Peyer's patch (tissue), 4 donors: ENCODE measurements around the gene ZIC5. TPM values are rescaled to one million over a fixed set of nuclear protein-coding genes. Genes with fewer than 3 reads are reported as not detected.

Experiments used
- DNase-seq, 3 donors: peaks; one replicate each; pipeline ENCODE4 v3.0.0-alpha.2; 2017 to 2019
- H3K27ac ChIP-seq, 4 donors: fragments of 200-600 bp; sonication (generic); one replicate each; pipeline ENCODE4 v1.5.1; 2016 to 2019
- H3K27me3 ChIP-seq, 2 donors: fragments of 200-600 bp; sonication (generic); one replicate each; pipeline ENCODE4 v1.5.1; 2019
- H3K36me3 ChIP-seq, 3 donors: fragments of 200-600 bp; sonication (generic); one replicate each; pipeline ENCODE4 v1.5.1; 2016 to 2019
- H3K4me1 ChIP-seq, 4 donors: fragments of 200-600 bp; sonication (generic); one replicate each; pipeline ENCODE4 v1.5.1; 2016 to 2019
- H3K4me3 ChIP-seq, 4 donors: fragments of 200-600 bp; sonication (generic); 1 replicate in 3 of 4; 2 replicates in 1 of 4; pipeline ENCODE4 v1.5.1; 2016 to 2019; ENCODE audit warnings: mild to moderate bottlenecking in 1 of 4
- H3K9me3 ChIP-seq, 4 donors: fragments of 200-600 bp; sonication (generic); one replicate each; pipeline ENCODE4 v1.5.1; 2016 to 2019; ENCODE audit warnings: mild to moderate bottlenecking in 1 of 4
- POLR2A ChIP-seq, 2 donors: fragments of 450-650 bp; IDR thresholded peaks; one replicate each; pipeline ENCODE4 v1.5.1; 2017; ENCODE audit warnings: antibody characterized with exemption in 2 of 2, mild to moderate bottlenecking in 2 of 2, moderate library complexity in 2 of 2
- total RNA-seq, 4 donors: library from RNA; depleted of rRNA; stranded (reverse); fragments of >200 nt; gene quantifications; one replicate each; pipeline ENCODE4 v1.1.0, GENCODE V29; 2016
- TF ChIP-seq, protein P1 (sequence below), 6 experiments: fragments of 450-650 bp in 4 of 6; fragments of 200-600 bp in 2 of 6; sonication (generic) in 1 of 6; IDR thresholded peaks; one replicate each; pipeline ENCODE4 v1.5.1; 2017 to 2019; ENCODE audit warnings: antibody characterized with exemption in 6 of 6, mild to moderate bottlenecking in 3 of 6, moderate library complexity in 1 of 6

The ZIC5 gene
- total RNA-seq, 4 donors from 2014 or later: not detected

DNA sequence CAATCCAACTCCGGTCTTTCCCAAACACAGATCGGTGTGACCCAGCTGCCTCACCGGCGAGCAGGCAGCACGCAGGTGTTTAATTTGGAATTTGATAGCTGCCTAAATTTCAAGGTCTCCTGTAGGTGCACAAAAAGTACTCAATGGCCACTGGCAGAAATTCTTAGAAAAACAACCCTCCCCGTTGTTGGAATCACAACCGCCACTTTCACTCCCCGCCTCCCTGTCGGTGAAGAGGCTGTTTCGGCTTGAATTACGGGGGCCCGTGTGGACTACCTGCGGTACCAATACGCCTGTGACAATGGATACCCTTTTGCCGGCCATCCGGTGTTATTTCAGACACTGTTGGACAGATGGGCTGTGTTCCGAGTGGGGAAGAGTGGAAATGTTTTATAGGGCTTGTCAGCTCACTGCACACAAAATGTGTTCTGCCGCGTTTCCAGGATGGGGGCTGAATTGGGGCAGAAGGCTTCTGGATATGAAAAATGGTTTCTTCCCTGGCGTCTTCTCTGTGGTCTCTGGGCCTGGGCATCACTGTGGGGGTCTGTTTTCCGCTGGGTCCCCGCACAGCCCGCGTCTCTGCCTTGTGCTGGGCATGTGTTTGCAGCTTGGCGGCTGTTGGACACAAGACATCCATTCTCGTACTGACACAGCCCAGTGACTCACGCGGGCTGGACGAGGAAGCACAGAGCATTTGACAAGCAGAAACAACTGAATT, 45.4 kb downstream of the ZIC5 start:
- TF ChIP-seq, protein P1, sequence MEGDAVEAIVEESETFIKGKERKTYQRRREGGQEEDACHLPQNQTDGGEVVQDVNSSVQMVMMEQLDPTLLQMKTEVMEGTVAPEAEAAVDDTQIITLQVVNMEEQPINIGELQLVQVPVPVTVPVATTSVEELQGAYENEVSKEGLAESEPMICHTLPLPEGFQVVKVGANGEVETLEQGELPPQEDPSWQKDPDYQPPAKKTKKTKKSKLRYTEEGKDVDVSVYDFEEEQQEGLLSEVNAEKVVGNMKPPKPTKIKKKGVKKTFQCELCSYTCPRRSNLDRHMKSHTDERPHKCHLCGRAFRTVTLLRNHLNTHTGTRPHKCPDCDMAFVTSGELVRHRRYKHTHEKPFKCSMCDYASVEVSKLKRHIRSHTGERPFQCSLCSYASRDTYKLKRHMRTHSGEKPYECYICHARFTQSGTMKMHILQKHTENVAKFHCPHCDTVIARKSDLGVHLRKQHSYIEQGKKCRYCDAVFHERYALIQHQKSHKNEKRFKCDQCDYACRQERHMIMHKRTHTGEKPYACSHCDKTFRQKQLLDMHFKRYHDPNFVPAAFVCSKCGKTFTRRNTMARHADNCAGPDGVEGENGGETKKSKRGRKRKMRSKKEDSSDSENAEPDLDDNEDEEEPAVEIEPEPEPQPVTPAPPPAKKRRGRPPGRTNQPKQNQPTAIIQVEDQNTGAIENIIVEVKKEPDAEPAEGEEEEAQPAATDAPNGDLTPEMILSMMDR (IDR thresholded peaks at IDR 0.05): no peak
- TF ChIP-seq POLR2A (IDR thresholded peaks at IDR 0.05): no peak
- H3K36me3 ChIP-seq: no peaks in the 10 kb centered on the region
- no peaks in the 10 kb centered on the region for H3K4me1 ChIP-seq
- peak overlapping the region in 2 of 4 donors; percentile 31 to 38 for H3K4me3 ChIP-seq
- H3K9me3 ChIP-seq: no peaks in the 10 kb centered on the region
- no peak overlapping the region for H3K27ac ChIP-seq
- peak in 2 of 3 donors; percentile 54 to 70 for DNase-seq
- H3K27me3 ChIP-seq: no peaks in the 10 kb centered on the region

DNA sequence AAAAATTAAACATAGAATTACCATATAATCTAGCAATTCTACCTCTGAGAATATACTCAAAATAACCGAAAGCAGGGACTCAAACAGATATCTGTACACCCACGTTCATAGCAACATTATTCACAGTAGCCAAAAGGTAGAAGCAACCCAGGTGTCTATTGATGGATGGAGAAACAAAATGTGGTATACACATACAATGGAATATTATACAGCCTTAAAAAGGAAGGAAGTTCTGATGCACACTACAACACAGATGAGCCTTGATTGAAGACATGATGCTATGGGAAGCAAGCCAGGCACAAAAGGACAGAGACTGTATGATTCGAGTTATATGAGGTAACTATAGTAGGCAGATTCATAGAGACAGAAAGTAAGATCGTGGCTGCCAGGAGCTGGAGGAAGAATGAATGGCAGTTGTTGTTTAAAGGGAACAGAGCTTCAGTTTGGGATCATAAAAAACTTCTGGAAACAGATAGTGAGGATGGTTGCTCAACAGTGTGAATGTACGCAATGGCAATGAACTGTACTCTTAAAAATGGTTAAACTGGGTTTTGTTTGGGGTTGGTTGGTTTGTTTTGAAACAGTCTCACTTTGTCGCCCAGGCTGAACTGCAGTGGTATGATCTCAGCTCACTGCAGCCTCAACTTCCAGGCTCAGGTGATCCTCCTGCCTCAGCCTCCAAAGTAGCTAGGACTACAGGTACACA, 47.5 kb downstream of the ZIC5 start:
- Histone ChIP-seq H3K27me3 (no peaks in the 10 kb centered on the region), H3K4me3 (no peak overlapping the region), H3K9me3 (no peaks in the 10 kb centered on the region), H3K4me1 (no peaks in the 10 kb centered on the region), H3K36me3 (no peaks in the 10 kb centered on the region), H3K27ac (no peak overlapping the region)
- no peak for TF ChIP-seq POLR2A (IDR thresholded peaks at IDR 0.05)
- TF ChIP-seq, protein P1 (IDR thresholded peaks at IDR 0.05): no peak
- DNase-seq: no peak

DNA sequence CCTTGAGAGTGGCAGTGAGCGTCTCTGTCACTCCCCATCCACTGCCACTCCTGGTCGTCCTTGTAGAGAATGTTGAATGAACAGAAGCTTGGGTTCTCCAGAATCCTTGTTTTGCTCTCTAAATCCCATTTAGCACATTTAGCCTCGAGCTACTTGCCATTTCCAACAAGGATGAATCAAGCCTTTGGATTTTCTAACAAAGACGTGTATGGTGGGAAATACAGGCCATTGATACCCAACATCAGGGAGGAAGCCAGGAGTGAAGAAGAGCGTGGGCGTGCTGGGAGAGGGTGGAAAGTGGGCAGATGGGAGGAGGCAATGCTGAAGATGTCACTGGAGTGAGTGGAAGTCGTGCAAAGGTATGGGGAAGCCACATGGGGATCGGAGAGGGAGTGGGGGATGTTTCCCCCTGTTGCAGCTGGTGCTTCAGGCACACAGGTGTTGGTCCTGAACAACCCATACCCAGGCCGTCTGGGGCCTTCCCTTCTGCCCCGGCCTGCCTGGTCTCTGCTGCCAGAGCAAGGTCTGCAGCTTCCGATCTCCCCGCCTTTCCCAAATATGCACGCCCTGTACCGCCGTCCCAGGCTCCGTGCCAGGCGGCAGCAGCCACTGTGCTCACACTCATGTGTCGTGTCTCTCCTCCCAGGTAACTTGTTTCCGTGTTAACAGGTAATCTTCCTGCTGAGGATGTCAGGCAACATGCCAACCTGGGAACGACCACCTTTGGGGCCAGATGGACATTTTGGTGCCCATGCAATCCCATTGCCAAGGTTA, 48.7 kb downstream of the ZIC5 start:
- Histone ChIP-seq H3K36me3 (no peaks in the 10 kb centered on the region), H3K4me3 (no peak overlapping the region), H3K4me1 (no peaks in the 10 kb centered on the region), H3K9me3 (no peaks in the 10 kb centered on the region), H3K27me3 (no peaks in the 10 kb centered on the region), H3K27ac (no peak overlapping the region)
- DNase-seq: peak in 2 of 3 donors; percentile 66 to 72
- TF ChIP-seq, protein P1 (IDR thresholded peaks at IDR 0.05): no peak
- TF ChIP-seq POLR2A (IDR thresholded peaks at IDR 0.05): no peak

DNA sequence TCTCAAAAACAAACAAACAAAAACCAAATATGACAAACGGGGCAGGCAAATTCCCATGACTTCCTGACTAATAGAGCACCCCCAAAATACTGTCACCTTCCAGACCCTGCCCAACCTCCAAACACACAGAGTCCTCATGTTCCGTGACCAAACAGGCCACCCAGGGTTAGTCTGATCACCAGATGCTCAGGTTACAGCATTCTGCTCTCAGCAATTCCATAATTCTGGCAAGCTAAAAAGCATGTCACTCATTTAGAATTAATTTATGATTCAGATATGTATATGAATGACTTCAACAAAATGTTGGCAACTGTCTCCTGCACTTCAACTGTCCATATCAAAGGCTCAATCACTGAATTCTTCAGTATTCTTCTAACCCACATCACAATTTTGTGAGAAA, 52.4 kb downstream of the ZIC5 start:
- no peak overlapping the region for H3K4me3 ChIP-seq
- H3K27me3 ChIP-seq: no peaks in the 10 kb centered on the region
- TF ChIP-seq POLR2A (IDR thresholded peaks at IDR 0.05): no peak
- TF ChIP-seq, protein P1 (IDR thresholded peaks at IDR 0.05): no peak
- no peak for DNase-seq
- H3K27ac ChIP-seq: no peak overlapping the region
- no peaks in the 10 kb centered on the region for H3K36me3 ChIP-seq
- H3K4me1 ChIP-seq: no peaks in the 10 kb centered on the region
- H3K9me3 ChIP-seq: no peaks in the 10 kb centered on the region

DNA sequence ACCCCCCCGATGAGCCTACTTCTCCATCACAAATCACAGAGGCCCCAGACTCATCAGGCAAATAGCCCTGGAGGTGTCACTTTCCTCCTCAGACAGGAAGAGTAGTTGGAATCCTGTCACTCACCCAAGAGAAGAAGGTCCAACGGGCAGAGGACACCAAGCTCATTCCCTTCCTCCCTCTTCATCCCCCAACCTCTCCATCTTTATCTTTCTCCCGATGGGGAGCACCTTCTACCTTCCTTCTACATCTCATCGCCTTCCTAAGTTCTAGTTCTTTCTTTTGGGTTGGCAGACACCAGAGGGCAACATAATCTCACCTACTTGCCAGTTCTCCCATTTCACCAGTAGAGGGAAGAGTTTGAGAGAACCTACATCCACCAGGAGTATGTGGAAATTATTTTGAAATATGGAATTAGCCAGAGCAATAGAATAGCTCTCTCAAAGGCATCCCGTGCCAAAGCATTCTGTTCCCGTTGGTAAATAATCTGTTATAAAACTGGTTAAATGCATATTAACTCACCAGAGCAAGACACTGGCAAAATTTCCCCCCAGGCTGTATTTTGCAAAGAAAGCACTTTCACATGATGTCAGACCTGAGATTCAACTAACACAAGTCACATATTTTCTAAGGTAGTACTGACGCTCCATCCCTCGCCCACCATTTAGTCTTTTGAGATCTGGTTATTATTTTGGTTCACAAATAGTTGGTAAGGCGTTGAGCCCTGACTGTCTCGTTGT, 55.0 kb downstream of the ZIC5 start:
- DNase-seq: no peak
- no peaks in the 10 kb centered on the region for H3K36me3 ChIP-seq
- TF ChIP-seq, protein P1 (IDR thresholded peaks at IDR 0.05): peak; percentile 29 to 99 (median 88)
- no peak for TF ChIP-seq POLR2A (IDR thresholded peaks at IDR 0.05)
- H3K27me3 ChIP-seq: no peaks in the 10 kb centered on the region
- no peaks in the 10 kb centered on the region for H3K9me3 ChIP-seq
- no peaks in the 10 kb centered on the region for H3K4me1 ChIP-seq
- H3K4me3 ChIP-seq: no peak overlapping the region
- no peak overlapping the region for H3K27ac ChIP-seq
